Smooth muscle cell of the brain vasculature (primary cell): Measurements from ENCODE around the gene TRAPPC14.

ENCODE experiments used
- DNase-seq: peaks from one replicate; pipeline ENCODE4 v3.0.0-alpha.2; 2012; ENCODE audit warnings: low read depth, low spot score

The TRAPPC14 gene

DNA sequence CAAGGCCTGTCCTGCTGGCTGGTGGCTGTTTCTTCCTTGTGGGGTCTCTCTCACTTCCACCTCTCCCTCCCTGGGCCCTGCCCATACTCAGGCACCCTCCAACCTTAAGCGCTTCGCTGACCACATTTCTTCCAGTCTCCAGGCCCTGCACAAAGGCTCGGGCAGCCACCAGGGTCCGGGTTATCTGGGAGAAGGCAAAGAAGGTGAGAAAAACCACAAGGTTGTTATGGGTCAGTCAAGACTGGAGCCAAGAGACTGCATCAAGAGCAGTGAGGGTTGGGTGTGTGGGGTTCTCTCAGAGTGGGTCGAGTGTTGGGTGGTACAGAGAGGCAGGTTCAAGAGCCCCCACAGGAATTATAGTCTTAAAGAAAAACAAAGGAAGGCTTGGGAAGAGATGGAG is 16.1 kb upstream of the TRAPPC14 start:
- no peak for DNase-seq

DNA sequence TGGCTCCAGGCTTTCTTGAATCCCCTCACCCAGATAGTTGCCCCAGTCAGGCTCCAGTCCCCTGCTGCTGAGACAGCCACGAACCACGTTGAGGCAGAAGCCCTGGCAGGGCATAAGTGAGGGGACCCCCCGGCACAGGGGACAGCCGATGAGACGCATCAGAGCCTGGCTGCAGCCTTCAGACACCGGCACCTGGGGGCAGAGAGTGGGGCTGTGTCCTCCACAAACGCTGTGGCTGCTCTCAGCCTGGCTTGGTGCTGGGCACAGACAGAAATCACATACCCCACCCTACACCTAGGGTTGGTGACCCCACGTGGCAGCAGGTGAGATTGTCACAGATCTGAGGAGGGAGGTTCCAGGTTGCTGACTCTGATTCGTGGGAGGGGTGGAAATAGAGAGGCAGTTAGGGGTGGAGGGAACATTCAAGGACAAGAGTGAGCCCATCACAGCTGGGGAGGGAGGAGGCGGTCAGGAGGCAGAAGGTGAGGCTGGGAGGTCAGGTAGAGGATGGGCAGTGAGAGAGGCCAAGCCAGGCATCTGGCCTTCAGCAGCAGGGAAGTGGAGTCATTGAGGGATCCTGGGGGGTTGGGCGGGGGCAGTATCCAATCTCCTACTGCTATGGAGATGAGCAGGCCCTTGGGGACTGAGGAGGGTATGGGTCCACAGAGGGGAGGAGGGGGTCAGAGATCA is 15.4 kb upstream of the TRAPPC14 start:
- no peak for DNase-seq

DNA sequence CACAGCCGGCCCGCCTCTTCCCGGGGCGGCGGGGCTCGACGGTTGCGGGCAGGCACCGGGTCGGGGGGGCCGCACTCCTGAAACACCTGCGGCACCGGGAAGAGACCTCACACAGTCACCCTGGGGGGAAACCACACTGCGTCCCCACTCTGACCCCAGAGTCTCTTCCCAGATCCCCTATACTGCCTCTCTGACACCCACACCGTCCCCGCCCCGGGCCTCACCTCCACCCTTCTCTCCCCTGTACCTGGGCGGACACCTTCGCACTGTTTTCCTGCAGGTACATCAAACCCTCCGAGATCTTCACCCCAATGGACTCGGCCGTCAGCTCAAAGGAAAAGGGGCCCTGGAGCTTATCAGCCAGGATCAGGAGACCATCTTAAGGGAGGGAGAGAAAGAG is 13.3 kb upstream of the TRAPPC14 start:
- no peak for DNase-seq

DNA sequence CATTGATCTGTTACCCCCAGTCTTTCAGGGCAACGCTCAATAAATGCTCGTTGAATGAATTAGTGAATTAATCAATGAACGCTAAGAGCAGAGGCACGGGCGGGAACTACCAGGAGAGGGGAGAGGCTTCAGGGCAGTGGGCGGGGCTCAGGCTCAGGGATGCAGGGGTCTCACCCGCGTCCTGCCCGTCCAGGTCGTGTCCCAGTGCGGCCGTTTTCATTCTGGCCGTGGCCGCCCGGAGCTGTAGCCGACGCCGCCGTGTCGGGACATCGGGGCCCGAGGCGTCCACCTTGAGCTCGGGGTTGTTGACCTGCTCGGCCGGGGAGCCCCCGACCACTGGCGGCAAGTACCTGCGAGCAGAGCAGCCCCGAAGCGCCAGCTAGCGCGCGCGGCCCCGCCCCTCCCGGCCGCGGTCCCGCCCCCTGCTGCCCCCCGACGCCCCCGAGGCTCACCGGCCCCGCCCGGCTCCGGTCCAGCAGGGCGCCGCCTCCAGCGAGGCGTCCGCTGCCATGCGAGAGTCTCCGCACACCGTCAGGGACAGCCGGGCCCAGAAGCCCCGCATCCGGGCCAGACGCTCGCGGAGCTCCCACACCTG is 12.7 kb upstream of the TRAPPC14 start:
- no peak for DNase-seq

DNA sequence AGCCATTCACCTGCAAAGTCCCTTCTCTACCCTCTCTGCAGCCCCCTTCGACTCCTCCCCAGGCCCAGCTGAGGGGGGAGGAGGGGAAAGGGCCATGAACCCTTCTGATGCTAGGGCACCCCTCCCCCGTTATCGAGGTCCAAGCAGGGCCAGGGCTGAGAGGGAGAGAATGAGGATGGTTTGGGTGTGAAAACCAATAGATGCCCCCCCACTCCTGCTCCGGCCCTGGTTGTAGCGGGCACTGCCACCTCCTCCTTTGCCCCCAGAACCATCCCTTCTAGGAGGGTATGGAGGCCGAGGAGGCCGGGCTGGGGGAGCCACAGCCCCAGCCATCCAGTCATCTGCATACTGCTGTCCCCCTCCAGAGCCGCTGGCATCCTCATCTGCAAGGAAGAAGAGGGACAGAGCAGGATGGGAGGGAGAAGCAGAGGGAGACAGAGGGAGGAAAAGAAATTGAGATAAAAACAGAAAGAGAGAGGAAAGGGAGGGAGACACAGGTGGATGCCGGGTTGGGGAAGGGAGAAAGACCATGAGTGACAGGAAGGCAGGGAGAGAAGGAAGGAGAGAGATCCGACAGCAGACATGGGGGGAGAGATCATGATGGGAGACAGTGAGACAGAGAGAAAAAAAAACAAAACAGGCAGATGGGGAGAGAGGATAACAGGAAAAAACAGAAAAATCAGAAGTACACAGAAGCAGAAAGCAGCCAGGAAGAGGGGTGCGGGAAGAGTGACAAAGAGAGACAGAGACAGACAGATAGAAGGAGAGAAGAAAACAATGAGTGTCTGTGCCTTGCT is 11.8 kb upstream of the TRAPPC14 start:
- DNase-seq: no peak

DNA sequence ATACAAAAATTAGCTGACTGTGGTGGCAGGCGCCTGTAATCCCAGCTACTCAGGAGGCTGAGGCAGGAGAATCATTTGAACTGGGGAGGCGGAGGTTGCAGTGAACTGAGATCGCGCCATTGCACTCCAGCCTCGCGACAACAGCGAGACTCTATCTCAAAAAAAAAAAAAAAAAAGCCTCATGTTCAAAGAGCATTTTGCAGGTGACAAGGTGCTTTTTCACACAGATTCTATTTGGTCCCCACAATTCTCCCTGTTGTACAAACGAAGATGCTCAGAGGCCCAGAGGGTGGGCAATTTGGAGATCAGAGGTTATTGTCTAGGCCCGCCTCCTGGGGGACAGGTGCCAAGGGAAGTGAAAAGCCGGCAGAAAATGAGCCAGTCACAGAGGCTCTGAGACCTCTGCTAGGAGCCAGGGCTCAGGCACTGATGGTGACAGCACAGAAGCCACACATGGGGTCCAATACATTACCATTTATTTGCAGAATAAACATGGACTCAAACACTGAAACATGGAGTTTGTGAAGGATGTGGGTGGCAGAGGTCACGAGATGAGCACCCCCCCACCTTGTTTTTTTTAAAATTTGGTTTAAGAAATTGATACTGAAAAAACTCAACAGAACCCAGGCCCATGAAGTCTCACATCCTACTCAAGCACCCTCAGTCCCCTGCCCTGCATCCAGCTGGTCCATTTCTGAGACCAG is 10.8 kb upstream of the TRAPPC14 start:
- DNase-seq: no peak

DNA sequence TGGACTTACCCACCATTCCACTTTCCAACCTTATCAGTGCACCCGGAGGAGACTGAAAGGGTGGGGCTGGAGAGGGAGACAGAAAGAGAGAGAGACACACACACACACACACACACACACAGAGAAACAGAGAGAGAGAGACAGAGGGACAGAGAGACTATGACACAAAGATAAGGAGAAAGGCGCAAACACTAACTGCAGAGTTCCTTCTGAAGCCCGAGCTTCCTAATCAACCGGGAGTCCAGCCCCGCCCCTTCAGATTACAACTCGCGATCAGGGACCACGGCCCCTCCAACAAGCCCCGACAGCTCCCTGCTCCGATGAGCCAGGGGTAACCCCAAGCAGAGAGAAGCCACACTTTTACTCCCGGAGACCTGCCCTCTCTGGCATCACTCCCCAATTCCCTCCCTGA is 9.4 kb upstream of the TRAPPC14 start:
- no peak for DNase-seq

DNA sequence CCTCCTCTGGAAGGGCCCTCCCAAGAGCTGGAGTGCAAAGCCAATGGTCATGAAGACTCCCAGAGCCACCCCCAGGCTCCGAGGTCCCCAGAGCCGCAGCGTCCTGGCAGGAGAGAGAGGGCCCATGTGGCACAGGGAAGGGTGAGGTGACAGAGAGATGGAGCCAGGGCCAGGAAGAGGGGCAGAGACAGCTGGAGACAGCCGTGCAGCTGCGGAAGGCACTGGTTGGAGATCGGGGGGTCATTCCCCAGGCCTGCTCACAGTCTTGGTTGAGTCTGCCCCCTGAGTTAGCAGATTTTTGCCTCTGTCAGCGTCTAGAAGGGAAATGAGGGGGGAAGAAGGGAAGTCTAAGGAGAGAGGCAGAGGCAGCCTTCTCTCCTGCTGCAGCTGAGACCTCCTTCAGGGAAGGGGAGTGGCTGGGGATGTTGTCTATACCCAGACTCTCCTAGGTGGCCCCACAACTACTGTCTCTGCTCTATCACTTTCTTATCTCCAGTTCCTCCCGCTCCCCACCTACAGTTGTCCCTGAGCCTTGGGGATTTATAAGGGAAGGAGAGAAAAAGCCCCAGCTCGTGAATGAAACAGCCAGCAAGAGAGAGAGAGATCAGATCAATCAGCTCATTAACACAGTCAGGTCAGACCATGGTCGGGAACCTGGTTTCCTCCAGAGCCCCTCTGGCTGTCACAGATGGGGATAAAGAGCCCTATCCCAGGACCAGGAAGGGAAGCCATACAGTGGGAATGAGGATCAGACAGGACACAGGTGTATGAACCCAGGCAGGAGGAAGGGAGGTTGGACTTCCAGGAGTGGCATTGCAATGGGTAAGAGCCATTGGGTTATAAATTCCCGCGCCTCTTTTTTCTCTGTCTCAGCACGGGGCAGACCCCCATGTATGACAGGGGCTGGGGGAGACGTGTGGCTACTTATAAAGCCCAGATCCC is 8.7 kb upstream of the TRAPPC14 start:
- DNase-seq: no peak

DNA sequence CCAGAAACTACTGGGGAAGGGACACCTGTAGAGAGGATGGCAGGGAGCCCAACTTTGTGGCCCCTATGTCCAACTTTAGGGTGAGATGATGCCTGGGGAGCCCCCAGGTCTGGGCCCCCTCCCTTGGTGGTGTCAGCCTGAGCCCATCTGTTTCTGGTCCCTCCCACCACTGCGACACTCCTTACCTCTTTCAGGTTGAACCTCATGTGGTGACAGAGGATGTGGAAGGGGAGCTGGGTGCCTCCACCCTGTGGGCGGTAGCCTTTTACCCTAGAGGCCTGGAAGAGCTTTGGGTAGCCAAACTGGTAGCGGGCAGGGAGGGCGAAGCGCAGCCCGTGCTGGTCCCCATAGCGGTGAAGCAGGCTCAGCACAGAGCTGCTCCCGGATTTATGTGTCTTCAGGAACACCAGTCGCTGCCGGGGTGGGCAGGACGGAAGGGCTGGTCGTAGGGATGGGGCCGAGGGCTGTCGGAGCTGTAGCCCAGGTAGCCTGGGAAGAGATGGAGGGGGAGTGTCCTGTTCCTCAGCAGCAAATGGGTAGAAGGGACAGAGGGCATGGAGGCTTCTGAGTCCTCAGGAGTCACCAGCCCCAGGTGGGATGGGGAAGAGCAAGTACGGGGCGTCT is 7.9 kb upstream of the TRAPPC14 start:
- no peak for DNase-seq

DNA sequence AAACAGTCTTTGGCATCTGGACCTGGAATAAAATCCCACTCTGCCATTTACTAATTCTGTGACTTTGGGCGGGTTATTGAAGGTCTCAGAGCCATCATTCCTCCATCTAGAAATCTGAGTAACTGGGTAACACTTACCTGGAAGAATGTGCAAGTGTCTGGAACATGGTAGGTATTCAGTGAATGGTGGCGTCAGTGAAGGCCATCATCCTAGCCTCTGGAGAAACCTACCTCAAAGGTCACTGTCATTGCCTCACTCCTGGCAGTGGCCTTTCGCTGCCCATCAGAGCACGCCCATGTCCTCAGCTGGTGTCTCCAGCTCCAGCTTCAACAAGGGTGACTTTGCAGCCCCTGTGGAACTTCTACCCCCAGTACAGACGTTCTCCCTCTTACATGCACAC is 5.3 kb upstream of the TRAPPC14 start:
- DNase-seq: no peak

DNA sequence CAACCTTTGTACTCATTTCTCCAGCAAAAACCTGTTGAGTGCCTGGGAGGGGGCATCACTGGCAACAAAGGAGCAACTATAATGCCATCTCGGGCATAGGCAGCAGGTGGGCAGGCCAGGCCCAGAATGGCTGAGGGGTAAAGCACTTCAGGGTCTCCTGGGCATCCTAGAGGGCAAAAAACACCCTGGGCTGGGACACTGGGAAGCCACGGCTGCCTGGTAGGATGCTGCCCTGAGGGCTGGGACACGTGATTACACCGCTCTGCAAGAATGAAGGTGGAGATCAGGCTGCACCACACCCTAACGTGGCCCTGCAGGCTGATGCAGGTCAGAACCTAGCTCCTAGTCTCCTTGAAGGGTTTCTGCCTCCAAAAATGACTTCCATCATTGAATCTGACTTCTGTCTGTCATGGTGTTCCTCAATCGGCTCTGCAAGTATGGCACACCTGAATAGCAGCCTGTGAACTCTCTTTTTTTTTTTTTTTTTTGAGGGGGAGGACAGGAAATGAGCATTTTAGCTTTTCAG is 4.5 kb upstream of the TRAPPC14 start:
- DNase-seq: no peak

DNA sequence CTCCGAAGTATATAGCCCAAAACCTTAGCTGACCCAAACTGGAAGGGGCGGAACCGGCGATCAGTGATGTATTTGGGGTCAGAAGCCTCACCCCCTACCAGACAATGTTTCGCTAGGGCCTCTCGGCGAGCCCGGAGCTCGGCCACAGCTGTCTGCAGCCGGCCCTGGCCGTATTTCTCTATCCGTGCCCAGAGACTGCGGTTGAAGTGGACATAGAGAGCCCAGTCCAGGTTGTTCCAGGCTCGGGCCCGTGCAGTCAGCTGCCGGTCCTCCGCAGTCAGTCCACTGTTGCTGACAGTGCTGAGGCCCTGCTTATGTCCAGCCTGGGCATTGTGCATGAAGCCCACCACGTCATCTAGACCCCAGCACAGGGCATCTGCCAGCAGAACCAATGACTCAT is 1.5 kb upstream of the TRAPPC14 start:
- no peak for DNase-seq

DNA sequence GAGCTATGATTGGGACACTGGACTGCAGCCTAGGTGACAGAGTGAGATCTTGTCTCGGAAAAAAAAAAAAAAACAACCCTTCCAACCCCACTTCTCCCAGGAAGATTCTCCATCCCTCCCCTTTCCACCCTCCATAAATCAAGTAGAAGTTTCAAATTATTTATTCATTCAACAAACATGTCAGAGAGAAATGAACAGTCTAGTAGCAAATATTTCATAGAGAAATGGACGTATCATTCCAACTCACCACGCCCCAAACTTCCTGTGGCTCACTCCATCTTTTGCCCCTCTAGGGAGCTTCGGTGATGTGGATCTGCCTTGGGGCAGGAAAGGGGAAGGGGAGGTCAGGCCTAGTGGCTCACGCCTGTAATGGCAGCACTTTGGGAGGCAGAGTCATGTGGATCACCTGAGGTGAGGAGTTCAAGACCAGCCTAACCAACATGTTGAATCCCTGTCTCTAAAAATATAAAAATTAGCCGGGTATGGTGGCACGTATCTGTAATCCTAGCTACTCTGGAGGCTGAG is 638 bp upstream of the TRAPPC14 start:
- no peak for DNase-seq

DNA sequence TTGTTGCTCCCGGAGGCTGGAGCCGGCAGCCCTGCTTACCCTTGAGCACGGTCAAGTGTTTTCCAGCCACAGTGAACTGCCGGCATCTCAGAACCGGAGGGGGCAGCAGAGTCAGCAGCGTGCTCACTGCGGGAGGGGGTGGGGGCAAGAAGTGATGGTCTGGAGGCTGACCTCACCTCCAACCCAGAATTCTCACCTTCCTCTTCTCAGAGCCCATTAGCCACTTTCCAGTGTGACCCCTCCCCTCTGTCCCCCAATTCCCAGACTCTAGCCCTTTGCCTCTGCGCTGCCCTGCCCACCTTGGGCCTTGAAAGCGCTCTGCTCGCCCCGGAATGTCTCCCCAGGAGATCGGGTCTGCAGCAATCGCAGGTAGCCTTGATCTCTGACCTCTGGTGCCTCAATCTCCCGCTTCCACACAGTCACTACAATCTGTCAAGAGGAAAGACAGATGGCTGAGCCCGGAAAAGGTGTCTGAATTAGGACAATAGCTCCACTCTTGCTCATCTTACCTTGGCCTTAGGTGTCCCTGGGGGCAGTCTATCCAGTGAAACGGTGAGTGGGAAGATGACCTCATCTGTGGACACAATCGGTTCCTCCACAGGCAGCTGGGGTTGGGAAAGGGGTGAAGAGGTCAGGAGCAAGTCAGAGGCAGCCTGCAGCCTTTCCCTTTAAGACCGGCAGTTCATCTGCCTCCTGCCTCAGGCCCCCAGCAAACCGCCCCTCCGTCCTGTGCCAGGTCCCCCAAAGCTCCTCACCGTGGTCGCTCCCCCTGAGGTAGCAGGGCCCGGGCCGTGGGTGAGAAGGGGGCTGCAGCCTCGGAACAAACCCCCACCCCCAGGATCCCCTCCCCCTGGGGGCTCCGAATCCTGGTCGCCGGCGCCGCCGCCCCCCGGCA is 942 bp downstream of the TRAPPC14 start:
- DNase-seq: no peak

DNA sequence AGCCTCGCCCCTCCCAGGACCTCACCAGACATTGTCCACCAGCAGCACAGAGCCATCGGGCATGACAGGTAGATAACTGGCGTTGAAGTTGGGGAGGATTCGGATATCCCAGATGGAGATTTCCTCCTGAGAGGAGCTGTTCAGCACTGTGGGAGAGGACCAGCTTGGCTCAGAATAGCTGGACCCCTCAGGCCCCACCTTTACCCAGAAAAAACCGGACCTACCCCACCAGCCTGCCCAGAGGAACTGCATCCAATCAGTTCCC is 1.5 kb downstream of the TRAPPC14 start:
- DNase-seq: no peak

DNA sequence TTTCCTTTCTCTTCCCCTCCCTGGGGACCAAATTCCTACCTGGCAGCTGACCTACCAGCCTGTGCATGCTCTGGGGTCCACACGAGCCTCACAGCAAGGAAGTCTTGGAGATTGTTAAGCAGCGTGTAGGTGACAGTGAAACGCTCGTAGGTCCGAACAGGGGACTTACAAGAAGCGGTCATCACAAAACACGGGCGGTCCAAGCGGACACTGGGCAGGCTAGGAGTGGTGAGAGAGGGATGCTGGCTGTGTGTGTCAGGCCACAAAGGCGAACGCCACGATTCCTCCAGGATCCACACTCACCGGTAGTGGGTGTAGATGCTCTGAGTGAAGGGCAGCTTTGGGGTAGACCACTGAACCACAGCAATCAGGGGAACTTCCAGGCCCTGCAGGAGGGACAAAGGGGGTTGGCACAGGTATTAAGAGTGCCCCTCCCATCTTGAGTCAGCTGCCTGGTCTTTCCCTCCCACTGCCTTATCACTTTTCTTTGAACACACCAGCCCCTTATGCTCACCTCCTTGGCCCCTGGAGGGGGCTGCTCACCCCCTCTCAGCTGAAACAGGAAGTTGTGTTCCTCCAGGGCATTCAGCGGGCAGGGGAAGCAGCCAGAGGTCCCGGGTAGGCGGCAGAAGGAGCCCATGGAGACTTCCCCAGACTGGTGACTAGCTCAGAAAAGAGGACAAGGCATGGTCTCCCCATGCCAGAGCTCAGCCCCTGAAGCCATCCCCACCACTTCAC is 2.0 kb downstream of the TRAPPC14 start:
- DNase-seq: no peak

DNA sequence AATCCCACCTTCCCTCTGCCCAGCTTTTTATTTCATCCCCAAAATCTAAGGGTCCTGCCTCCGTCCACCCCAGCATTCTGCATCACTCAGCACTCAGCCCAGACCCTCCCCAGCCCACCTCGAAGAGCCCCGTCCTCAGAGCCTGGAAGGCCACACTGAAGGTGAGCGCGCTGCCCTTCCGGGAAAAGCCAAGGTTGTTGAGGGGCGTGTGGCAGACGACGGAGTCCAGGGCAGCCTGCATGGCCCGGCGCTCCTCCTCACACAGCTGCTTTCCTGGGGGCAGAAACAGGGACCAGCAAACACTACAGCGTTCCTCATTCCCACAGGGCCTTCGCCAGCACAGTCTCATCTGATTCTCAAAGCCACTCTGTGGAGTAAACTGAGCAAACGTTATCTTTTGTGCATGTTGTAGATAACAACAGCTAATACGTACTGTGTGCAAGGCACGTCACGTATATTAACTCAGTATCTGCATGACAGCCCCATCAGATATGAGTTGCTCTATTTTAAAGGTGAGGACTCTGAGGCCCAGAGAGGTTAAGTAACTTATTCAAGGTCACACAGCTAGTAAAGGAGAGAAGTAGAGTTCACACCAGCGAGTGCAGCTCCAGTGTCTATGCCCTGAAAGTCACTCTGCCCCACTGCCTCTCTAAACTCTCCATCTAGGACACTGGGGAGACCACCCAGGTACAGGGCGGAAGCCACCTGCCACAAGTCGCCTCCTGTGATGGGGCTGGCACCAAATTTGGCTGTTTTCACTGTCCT is 2.8 kb downstream of the TRAPPC14 start:
- DNase-seq: no peak
